OCI-LY3 (cell line): ENCODE results near the gene SGIP1.

Experiments used
- H2AFZ ChIP-seq: fragments of 200-600, 300-600 bp; shearing (Covaris generic); 2 replicates; pipeline ENCODE4 v1.6.0; 2014; ENCODE audit warnings: antibody characterized with exemption, low read depth, low read length
- H3K27ac ChIP-seq: fragments of 200-600, 300-600 bp; sonication (generic); 2 replicates; pipeline ENCODE4 v1.5.1; 2014; ENCODE audit warnings: mild to moderate bottlenecking, low read length, moderate library complexity, mixed read lengths
- H3K27me3 ChIP-seq: fragments of 200-600, 300-600 bp; sonication (generic); 2 replicates; pipeline ENCODE4 v1.6.1; 2014; ENCODE audit warnings: low read depth, low read length, mixed read lengths
- H3K36me3 ChIP-seq: fragments of 200-600, 300-600 bp; sonication (generic); replicated peaks from 2 replicates; pipeline ENCODE3; 2014; ENCODE audit warnings: low read depth, low read length, mixed read lengths
- H3K4me1 ChIP-seq: fragments of 300-600, 200-600 bp; sonication (generic); 2 replicates; pipeline ENCODE4 v1.6.1; 2014; ENCODE audit warnings: low read length, mixed read lengths
- H3K4me2 ChIP-seq: fragments of 200-600, 300-600 bp; sonication (generic); 2 replicates; pipeline ENCODE4 v1.6.1; 2014; ENCODE audit warnings: low read length, mixed read lengths
- H3K4me3 ChIP-seq: fragments of 300-600, 200-600 bp; sonication (generic); 2 replicates; pipeline ENCODE4 v1.5.1; 2014; ENCODE audit warnings: antibody characterized with exemption, mild to moderate bottlenecking, low read length, moderate library complexity
- H3K79me2 ChIP-seq: fragments of 300-600, 200-600 bp; shearing (Covaris generic); 2 replicates; pipeline ENCODE4 v1.6.1; 2014; ENCODE audit warnings: mild to moderate bottlenecking, low read length, mixed read lengths
- H3K9ac ChIP-seq: fragments of 300-600, 200-600 bp; shearing (Covaris generic); 2 replicates; pipeline ENCODE4 v1.6.0; 2014; ENCODE audit warnings: mild to moderate bottlenecking, low read length, moderate library complexity
- H3K9me3 ChIP-seq: fragments of 200-600, 300-600 bp; shearing (Covaris generic); 2 replicates; pipeline ENCODE4 v1.6.1; 2014; ENCODE audit warnings: low read length, mixed read lengths; ENCODE audit not compliant: insufficient read depth
- H4K20me1 ChIP-seq: fragments of 200-600, 300-600 bp; sonication (generic); 2 replicates; pipeline ENCODE4 v1.6.1; 2016; ENCODE audit warnings: low read length, mixed read lengths; ENCODE audit not compliant: insufficient read depth
- EZH2phosphoT487 ChIP-seq: fragments of 200-600 bp; shearing (Covaris generic); IDR thresholded peaks from 2 replicates; pipeline ENCODE4 v1.6.1; 2018; ENCODE audit warnings: antibody characterized with exemption, mixed run types, low read depth
- TF ChIP-seq, protein P1 (sequence below): fragments of 200-600, 300-600 bp; sonication (generic); IDR thresholded peaks from 2 replicates; pipeline ENCODE4 v1.5.1; 2014; ENCODE audit warnings: antibody characterized with exemption, low read length, low read depth

Gene SGIP1, protein sequence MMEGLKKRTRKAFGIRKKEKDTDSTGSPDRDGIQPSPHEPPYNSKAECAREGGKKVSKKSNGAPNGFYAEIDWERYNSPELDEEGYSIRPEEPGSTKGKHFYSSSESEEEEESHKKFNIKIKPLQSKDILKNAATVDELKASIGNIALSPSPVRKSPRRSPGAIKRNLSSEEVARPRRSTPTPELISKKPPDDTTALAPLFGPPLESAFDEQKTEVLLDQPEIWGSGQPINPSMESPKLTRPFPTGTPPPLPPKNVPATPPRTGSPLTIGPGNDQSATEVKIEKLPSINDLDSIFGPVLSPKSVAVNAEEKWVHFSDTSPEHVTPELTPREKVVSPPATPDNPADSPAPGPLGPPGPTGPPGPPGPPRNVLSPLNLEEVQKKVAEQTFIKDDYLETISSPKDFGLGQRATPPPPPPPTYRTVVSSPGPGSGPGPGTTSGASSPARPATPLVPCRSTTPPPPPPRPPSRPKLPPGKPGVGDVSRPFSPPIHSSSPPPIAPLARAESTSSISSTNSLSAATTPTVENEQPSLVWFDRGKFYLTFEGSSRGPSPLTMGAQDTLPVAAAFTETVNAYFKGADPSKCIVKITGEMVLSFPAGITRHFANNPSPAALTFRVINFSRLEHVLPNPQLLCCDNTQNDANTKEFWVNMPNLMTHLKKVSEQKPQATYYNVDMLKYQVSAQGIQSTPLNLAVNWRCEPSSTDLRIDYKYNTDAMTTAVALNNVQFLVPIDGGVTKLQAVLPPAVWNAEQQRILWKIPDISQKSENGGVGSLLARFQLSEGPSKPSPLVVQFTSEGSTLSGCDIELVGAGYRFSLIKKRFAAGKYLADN

DNA sequence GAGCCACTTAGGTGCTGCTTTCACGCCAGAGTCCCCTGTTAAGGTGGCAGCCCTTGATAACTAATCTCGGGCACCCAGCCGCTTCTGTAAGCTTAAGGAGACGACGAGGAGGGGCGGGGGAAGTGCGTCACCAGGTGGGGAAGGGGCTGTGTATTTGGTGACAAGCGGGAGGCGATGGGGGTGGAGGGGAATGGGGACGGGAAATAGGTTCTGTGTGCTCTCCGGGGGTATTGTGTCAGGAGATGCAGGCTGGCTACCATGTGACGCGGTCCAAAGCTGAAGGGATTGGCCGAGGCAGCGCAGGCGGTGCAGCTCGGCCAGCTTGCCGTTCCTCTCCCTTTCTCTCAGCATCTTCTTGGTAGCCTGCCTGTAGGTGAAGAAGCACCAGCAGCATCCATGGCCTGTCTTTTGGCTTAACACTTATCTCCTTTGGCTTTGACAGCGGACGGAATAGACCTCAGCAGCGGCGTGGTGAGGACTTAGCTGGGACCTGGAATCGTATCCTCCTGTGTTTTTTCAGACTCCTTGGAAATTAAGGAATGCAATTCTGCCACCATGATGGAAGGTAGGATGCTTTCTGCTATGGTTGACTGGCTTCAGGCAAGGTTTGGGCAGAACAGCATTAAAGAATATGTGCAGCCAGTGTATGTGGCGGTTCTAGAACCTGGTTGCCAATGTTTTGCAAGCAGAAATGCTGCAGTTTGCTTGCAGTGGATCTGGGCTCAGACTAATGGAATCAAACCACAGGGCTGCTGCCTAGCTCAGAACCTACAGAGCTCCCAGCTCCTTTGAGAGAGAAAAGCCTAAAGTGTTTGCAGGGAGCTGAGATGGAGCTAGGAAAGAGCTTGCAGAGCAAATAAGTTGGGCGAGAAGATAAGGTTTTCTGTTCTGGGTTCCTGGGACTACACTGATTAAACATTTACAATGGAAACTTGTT is at the start of gene SGIP1:
SGIP1 (plus strand) TSS at position 350 of the 937 bp plus-strand sequence; CDS start at position 556, 206 bp downstream.
- Histone ChIP-seq H3K9me3 (no peaks in the 10 kb centered on the region), H4K20me1 (no peaks in the 10 kb centered on the region), H3K4me1 (no peaks in the 10 kb centered on the region), H3K4me2 (no peak within 1 kb of the TSS), H3K27me3 (no peaks in the 10 kb centered on the region), H2AFZ (no peak within 1 kb of the TSS), H3K9ac (no peak within 1 kb of the TSS), H3K79me2 (no peaks in the 10 kb centered on the region), H3K27ac (no peak within 1 kb of the TSS), H3K4me3 (no peak within 1 kb of the TSS), H3K36me3 (no peaks in the 10 kb centered on the region)
- TF ChIP-seq EZH2phosphoT487, result no peak
- TF ChIP-seq, protein P1, sequence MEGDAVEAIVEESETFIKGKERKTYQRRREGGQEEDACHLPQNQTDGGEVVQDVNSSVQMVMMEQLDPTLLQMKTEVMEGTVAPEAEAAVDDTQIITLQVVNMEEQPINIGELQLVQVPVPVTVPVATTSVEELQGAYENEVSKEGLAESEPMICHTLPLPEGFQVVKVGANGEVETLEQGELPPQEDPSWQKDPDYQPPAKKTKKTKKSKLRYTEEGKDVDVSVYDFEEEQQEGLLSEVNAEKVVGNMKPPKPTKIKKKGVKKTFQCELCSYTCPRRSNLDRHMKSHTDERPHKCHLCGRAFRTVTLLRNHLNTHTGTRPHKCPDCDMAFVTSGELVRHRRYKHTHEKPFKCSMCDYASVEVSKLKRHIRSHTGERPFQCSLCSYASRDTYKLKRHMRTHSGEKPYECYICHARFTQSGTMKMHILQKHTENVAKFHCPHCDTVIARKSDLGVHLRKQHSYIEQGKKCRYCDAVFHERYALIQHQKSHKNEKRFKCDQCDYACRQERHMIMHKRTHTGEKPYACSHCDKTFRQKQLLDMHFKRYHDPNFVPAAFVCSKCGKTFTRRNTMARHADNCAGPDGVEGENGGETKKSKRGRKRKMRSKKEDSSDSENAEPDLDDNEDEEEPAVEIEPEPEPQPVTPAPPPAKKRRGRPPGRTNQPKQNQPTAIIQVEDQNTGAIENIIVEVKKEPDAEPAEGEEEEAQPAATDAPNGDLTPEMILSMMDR, result no peak

DNA sequence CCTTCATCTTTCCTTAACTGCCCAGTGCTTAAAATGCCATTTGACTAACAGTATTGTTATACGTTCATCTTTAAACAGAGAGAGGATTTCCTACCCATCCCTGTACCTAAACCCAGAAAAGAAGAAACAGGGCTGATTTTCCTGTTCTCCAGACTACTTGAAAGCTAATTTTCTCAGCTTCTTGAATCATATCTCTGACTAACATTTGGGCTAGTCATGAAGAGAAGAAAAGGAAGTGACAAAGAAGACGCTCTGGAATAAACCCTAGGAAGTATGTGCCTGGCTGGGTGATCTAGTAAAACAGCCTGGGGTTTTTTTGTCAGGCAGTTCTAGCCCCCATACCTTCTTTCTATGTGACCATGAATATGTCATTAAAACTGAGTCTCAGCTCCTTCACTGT is 44.8 kb upstream of the SGIP1 start:
- no peaks in the 10 kb centered on the region for H3K79me2 ChIP-seq
- H3K9ac ChIP-seq, result no peak overlapping the region
- H3K27ac ChIP-seq, result no peak overlapping the region
- H3K9me3 ChIP-seq, result no peaks in the 10 kb centered on the region
- H3K4me2 ChIP-seq, result no peak overlapping the region
- H4K20me1 ChIP-seq, result no peaks in the 10 kb centered on the region
- H2AFZ ChIP-seq, result no peak overlapping the region
- H3K4me3 ChIP-seq, result no peak overlapping the region
- H3K4me1 ChIP-seq, result no peaks in the 10 kb centered on the region
- TF ChIP-seq, protein P1, result no peak
- no peak for TF ChIP-seq EZH2phosphoT487
- H3K27me3 ChIP-seq, result no peaks in the 10 kb centered on the region
- no peaks in the 10 kb centered on the region for H3K36me3 ChIP-seq

- Histone ChIP-seq H3K9ac (no peak overlapping the region), H3K36me3 (no peaks in the 10 kb centered on the region), H3K9me3 (no peaks in the 10 kb centered on the region), H4K20me1 (no peaks in the 10 kb centered on the region), H2AFZ (no peak overlapping the region), H3K27me3 (no peaks in the 10 kb centered on the region), H3K4me2 (no peak overlapping the region), H3K79me2 (no peaks in the 10 kb centered on the region), H3K4me3 (no peak overlapping the region), H3K4me1 (no peaks in the 10 kb centered on the region), H3K27ac (no peak overlapping the region)
- TF ChIP-seq, protein P1, result no peak
- no peak for TF ChIP-seq EZH2phosphoT487
Measured at GRCh38 chr1:66489972-66490601, 43.9 kb upstream of the SGIP1 start.
